B cell (primary cell): Measurements from ENCODE around the gene RFX2.

Experiments used
- CTCF ChIP-seq: fragments of 200-600 bp; IDR thresholded peaks from one replicate; pipeline ENCODE4 v1.8.0; 2022; ENCODE audit warnings: antibody characterized with exemption, mild to moderate bottlenecking
- EZH2 ChIP-seq: IDR thresholded peaks from 2 replicates; pipeline ENCODE4 v1.6.1; 2012; ENCODE audit warnings: borderline replicate concordance, low read depth, mild to moderate bottlenecking, moderate library complexity, low read length; ENCODE audit not compliant: insufficient read depth, poor library complexity, severe bottlenecking

DNA sequence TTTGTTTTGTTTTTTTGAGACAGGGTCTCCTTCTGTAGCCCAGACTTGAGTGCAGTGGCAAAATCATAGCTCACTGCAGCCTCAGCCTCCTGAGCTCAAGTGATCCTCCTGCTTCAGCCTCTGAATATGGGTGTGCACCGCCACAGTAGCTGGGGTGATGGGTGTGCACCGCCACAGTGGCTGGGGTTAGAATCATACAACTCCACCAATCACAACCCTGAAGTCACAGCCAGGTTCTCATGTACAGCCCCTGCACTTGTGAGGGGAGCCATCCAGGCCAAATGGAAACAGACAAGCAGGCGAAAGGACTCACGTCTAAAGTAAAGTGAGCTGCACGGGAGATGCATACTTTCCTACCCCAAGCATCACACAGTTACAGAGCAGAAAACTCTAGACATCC, 69.2 kb downstream of the RFX2 start:
- TF ChIP-seq CTCF = no peak
- no peak for TF ChIP-seq EZH2
